ENCODE data around the gene TMUB1. TPM values are rescaled to one million over a fixed set of nuclear protein-coding genes. Genes with fewer than 3 reads are reported as not detected.

TMUB1 gene
- polyA plus RNA-seq, 2 of the 4 experiments (the other 2 are of a cell fraction): 14.0 to 37.7 TPM

- TF ChIP-seq RNF2 (IDR thresholded peaks at IDR 0.05; ENCODE audit: borderline replicate concordance, low read depth) (no peak), GATA3 (IDR thresholded peaks at IDR 0.05; ENCODE audit: borderline replicate concordance) (no peak), JUN (IDR thresholded peaks at IDR 0.05) (no peak), PBX3 (IDR thresholded peaks at IDR 0.05) (no peak)
- Histone ChIP-seq H3K27ac (no peak overlapping the region), H3K4me1 (no peaks in the 10 kb centered on the region), H3K4me3 (no peak overlapping the region), H3K9me3 (no peaks in the 10 kb centered on the region), H3K4me2 (no peak overlapping the region)
- CTCF ChIA-PET: interaction anchor here (0.6 to 5.0 kb wide), 51 partner anchors 8 to 181 kb away, joined by 3 to 63 read pairs (median 5); partner anchors contain the start of genes ABCB8, CHPF2, GBX1 and TMUB1
- POLR2A ChIA-PET: interaction anchor here (1.0 kb wide), 1 partner anchor 109 kb away, joined by 3 read pairs; the partner anchor contains the start of gene CHPF2
- WGBS (ENCODE audit: missing lambda C conversion rate): 94% methylated on average over 50 of the region's 50 CpGs
- ATAC-seq (peak; percentile 6 to 11; a peak in 5 of 6 replicates), FAIRE-seq (no peak), DNase-seq (ENCODE audit: low read depth in 1 of 2, low spot score in 1 of 2) (no peak)
Observed at GRCh38 chr7:151123158-151123821, 40.0 kb upstream of the TMUB1 start.

GRCh38 chr7:151122796-151123157, 39.5 kb upstream of the TMUB1 start:
- no peak for TF ChIP-seq MAZ (IDR thresholded peaks at IDR 0.05; ENCODE audit: borderline replicate concordance, low read depth, low read length)
- no peak for TF ChIP-seq BCL3 (IDR thresholded peaks at IDR 0.05)
- no peak for TF ChIP-seq CEBPB (IDR thresholded peaks at IDR 0.05)
- TF ChIP-seq POLR2AphosphoS2 (conservative IDR thresholded peaks at IDR 0.05; ENCODE audit: low read length): no peak
- no peak for ATAC-seq
- no peak for FAIRE-seq
- H3K4me1 ChIP-seq: no peaks in the 10 kb centered on the region
- POLR2A ChIA-PET: no interaction called here
- DNase-seq (ENCODE audit: low read depth in 1 of 2, low spot score in 1 of 2): no peak
- no peak overlapping the region for H3K4me3 ChIP-seq
- no peak overlapping the region for H3K27ac ChIP-seq
- 96% methylated on average over 16 of the region's 29 CpGs for WGBS (ENCODE audit: missing lambda C conversion rate)
- CTCF ChIA-PET: interaction anchor here (0.7 to 3.4 kb wide), 10 partner anchors 12 to 179 kb away, joined by 3 to 50 read pairs (median 8); no protein-coding TSS in a partner anchor
- H3K4me2 ChIP-seq: no peak overlapping the region
- H3K9me3 ChIP-seq: no peaks in the 10 kb centered on the region

- FAIRE-seq (no peak), ATAC-seq (no peak), DNase-seq (ENCODE audit: low read depth in 1 of 2, low spot score in 1 of 2) (no peak)
- 90% methylated on average over 24 of the region's 24 CpGs for WGBS (ENCODE audit: missing lambda C conversion rate)
- Histone ChIP-seq H3K4me2 (no peak overlapping the region), H3K27ac (no peak overlapping the region), H3K4me3 (no peak overlapping the region), H3K9me3 (no peaks in the 10 kb centered on the region), H3K4me1 (no peaks in the 10 kb centered on the region)
- TF ChIP-seq RFX5 (IDR thresholded peaks at IDR 0.05): no peak
- TF ChIP-seq NFE2L2 (conservative IDR thresholded peaks at IDR 0.05; ENCODE audit: low read length): no peak
- TF ChIP-seq GATA3 (IDR thresholded peaks at IDR 0.05; ENCODE audit: borderline replicate concordance): no peak
- no peak for TF ChIP-seq FOSL2 (IDR thresholded peaks at IDR 0.05)
- TF ChIP-seq FOSL2 (CRISPR knock-in tag; IDR thresholded peaks at IDR 0.05): no peak
- TF ChIP-seq JUNB (IDR thresholded peaks at IDR 0.05): no peak
- TF ChIP-seq POLR2A (IDR thresholded peaks at IDR 0.05; ENCODE audit: low read length): no peak
- TF ChIP-seq HEYL (CRISPR knock-in tag; IDR thresholded peaks at IDR 0.05): no peak
- no peak for TF ChIP-seq RARB (CRISPR knock-in tag; IDR thresholded peaks at IDR 0.05)
- no peak for TF ChIP-seq ZSCAN20 (CRISPR knock-in tag; IDR thresholded peaks at IDR 0.05)
- TF ChIP-seq ESRRA (IDR thresholded peaks at IDR 0.05; ENCODE audit: borderline replicate concordance, low read length): no peak
- ChIA-PET CTCF (interaction anchor here (0.7 to 3.4 kb wide), 4 partner anchors 11 to 57 kb away, joined by 3 to 50 read pairs (median 22); no protein-coding TSS in a partner anchor), POLR2A (no interaction called here)
Observed at GRCh38 chr7:151122276-151122675, 39.0 kb upstream of the TMUB1 start.
